GM12872 (cell line): ENCODE results near the gene TFIP11.

Source experiments
- TF ChIP-seq, protein P1 (sequence below): IDR thresholded peaks from 3 replicates; pipeline ENCODE4 v1.5.1; 2011; ENCODE audit warnings: low read depth, mild to moderate bottlenecking, low read length, moderate library complexity; ENCODE audit not compliant: insufficient read depth

TFIP11 gene

DNA sequence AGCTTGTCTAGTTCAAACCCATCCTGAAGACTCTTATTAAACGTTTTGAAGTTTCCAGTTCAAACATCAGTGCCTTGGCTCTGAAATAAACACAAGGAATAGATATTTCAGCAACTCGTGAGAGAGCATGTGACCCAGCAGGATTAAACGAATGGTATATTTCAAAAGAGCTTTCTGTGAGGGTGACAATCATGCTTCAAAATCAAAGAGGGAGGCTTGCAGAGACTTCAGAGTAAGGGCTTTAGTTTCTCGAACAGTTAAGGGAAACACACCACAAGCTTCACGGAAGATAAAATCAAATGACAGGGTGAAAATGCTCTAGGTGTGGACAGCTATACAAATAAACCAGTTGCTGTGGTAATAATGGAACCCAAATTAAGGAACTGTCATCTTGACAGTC, 30.1 kb downstream of the TFIP11 start:
- TF ChIP-seq, protein P1, sequence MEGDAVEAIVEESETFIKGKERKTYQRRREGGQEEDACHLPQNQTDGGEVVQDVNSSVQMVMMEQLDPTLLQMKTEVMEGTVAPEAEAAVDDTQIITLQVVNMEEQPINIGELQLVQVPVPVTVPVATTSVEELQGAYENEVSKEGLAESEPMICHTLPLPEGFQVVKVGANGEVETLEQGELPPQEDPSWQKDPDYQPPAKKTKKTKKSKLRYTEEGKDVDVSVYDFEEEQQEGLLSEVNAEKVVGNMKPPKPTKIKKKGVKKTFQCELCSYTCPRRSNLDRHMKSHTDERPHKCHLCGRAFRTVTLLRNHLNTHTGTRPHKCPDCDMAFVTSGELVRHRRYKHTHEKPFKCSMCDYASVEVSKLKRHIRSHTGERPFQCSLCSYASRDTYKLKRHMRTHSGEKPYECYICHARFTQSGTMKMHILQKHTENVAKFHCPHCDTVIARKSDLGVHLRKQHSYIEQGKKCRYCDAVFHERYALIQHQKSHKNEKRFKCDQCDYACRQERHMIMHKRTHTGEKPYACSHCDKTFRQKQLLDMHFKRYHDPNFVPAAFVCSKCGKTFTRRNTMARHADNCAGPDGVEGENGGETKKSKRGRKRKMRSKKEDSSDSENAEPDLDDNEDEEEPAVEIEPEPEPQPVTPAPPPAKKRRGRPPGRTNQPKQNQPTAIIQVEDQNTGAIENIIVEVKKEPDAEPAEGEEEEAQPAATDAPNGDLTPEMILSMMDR: no peak

DNA sequence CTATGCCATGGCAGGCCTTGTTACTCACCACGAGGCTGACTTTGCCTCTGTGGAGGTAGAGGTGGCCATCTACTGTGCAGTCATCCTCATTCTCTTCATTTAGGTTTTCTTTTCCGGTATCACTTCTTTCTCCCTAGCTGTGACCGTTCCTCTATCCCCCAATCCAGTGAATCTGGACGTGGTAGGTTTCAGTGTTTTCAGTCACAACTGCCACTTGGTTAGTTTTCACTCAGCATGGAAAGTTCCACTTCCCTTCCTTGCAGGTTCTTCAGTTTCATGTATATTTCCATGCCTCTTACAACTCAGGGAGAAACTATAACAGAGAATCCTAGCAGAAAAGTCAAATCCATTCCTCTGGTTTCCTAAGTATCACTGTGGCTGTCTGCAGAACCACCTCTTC, 30.6 kb downstream of the TFIP11 start:
- TF ChIP-seq, protein P1: no peak

DNA sequence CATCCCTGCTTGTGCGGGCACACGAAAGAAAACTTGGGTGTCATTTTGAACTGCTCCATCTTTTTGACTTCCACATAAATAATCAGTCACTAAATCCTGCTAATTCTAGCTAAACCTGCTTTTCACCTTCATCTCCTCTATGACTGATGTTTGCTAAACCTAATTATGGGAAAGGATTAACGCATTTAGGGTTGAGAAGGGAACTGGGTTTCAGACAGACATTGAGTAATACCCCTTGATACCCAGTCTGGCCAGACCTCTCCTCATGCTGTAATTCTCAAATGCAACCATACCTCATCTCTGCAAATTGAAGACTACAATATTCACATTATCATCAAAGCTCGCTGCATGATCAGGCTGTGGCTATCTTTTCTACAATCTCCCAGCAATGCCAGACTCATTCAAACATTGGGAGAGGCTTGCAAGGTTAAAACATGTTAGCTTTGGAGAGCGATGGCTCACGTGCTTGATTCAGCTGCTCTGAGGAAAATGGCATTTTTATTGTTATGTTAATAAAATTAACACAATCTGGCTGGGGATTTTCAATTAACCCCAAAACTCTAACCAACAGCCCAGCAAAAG, 31.1 kb downstream of the TFIP11 start:
- TF ChIP-seq, protein P1: no peak

DNA sequence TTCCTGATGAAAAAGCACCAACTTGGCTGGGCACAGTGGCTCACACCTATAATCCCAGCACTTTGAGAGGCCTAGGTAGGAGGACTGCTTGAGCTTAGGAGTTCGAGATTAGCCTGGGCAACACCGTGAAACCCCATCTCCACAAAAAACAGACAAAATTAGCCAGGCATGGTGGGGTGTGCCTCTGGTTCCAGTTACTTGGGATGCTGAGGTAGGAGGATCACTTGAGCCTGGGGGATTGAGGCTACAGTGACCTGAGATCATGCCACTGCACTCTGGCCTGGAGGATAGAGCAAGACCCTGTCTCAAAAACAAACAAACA, 31.7 kb downstream of the TFIP11 start:
- TF ChIP-seq, protein P1: no peak

DNA sequence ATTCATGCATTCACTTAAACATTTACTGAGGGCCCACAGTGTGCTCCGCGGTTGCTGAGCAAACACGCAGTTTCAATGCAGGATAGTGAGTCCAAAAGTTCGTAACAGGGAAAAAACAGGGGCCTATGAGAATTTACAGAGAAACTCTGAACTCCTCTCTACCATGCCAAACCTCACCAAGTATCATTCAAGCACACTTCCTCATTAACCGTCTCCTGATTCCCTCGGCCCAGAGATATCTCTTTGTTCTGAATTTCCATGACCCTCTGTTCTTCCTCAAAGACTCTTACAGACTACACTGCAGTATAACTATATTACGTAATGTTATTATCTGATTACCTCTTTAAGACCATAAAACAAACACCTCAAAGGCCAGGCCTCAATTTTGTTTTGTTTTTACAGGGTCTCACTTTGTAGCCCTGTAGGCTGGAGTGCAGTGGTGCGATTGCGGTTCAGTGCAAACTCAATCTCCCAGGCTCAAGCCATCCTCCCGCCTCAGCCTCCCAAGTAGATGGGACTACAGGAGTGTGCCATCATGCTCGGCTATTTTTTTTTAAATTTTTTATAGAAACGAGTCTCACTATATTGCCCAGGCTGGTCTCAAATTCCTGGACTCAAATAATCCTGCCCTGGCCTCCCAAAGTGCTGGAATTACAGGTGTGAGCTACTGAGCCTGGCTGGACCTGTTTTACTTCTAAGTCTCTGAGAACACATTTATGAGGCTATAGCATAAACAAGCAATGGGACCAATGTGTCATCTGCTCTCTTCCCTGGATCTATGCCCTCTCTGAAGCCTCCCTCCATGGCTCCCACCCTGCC, 32.3 kb downstream of the TFIP11 start:
- TF ChIP-seq, protein P1: no peak; the same call in 2 of the 3 replicates

DNA sequence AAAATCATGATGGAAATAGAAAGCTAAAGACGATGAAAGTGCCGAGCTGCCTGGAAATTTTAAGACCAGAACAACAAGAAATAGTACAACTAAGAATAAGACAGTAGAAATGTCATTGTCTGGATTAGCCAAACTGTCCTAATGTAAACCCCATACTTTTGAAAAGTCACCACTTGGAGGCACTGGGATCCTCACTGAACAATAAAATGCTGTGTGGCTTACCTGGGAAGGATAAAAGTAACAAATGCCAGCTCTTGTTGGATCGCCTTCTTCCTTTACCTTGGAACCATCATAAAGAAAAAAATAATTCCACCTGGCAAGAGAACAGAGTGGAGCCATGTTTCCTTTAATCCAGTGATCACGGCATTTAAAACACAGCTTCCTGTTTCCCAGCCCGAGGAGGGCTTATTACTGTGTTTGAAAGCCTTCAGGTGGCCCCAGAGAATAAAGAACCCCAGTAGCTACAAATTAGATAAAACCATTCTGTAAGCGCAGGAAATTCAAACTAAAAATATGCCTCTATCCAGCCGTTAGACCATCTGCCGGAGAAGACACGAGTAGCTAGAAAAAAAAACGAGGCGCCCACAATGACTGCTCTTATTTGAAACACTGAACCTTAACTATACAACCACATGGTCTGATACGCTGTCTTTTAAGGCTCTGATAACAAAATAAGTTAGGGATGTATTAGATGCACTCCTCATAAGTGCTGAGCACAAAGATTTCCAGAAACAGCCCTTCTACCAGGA, 33.1 kb downstream of the TFIP11 start:
- TF ChIP-seq, protein P1: 0 out of 3 replicates have a peak, but pooled peaks have one; percentile 15

DNA sequence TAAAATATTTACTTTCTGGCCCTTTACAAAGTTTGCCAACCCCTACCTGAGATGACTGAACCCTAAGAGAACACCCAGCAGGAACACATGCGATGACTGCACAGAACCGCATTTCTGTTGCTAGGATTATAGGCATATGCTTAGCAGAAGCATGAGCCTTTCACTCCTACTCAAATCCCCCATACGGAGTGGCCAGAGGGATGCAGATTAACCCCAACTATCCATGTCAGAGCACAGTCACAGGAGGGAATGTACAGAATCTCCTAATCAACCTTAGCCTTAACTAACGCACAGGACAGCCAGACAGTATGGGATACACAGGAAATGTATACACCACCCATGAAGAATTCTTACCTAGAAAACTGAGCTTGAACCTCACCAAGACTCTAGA, 34.9 kb downstream of the TFIP11 start:
- TF ChIP-seq, protein P1: no peak
